Skeletal muscle cell (primary cell): ENCODE results near the gene GTF2IRD2.
"Not testable (repeated sequence)": the region's sequence is repeated elsewhere in the genome, so short reads cannot be mapped to it uniquely, and the experiment has no call there.

Experiments
- DNase-seq: peaks from one replicate; pipeline ENCODE4 v3.0.0-alpha.2; 2010; ENCODE audit warnings: low read depth
- H3K4me3 ChIP-seq: 2 replicates; pipeline ENCODE4 v1.5.1; 2011; ENCODE audit warnings: low read depth, mild to moderate bottlenecking, control low read depth, low read length, moderate library complexity

The GTF2IRD2 gene

DNA sequence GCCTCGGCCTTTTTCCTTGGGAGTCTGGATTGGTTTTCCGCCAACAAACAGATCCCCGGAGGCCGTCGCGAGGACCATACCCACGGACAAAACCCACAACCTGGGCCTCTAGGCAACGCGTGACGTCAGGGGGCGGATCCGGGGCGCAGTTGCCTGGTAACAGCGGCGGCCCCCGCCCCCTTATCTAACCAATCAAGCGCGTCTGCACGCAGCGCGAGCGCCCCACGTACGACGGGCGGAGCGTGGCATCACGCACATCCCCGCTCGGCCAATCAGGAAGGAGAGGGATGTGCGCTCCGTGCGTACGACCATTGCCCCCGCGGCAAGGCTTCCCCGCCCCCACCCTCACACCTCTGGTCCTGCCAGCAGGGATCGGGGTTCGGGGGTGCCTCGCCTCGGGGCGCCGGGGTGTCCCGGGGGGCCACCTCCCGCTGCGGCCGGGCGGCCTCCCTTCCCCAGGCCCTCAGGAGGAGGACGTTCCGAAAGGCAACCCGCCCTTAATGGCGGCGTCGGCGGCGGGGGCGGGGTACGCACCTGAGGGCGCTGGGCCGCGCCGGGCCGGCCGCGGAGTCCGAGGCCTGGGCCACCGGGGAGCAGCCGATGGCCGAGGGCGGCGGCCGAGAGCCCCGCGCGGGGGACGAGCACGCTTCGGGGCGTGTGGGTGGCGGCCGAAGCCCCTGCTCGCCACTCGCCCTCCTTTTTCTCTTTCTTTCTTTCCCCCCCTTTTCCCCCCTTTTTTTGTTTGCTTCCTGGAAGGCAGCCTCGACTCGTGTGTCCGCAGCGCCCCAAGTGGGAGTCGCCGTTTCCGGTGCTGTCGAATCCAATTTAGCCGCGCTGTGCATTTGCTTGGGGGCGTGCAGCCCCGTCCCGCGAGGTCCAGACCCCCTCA, at the start of gene GTF2IRD2:
TSS of gene GTF2IRD2 (minus strand) at position 773 of the 889 bp plus-strand sequence. CDS start 15,227 bp downstream, outside the sequence.
- not testable (repeated sequence) for DNase-seq
- peak within 1 kb of the TSS; percentile 18 for H3K4me3 ChIP-seq

- not testable (repeated sequence) for DNase-seq
- H3K4me3 ChIP-seq = peak overlapping the region; percentile 55
Observed at GRCh38 chr7:74890158-74891123, 39.0 kb upstream of the GTF2IRD2 start.

DNA sequence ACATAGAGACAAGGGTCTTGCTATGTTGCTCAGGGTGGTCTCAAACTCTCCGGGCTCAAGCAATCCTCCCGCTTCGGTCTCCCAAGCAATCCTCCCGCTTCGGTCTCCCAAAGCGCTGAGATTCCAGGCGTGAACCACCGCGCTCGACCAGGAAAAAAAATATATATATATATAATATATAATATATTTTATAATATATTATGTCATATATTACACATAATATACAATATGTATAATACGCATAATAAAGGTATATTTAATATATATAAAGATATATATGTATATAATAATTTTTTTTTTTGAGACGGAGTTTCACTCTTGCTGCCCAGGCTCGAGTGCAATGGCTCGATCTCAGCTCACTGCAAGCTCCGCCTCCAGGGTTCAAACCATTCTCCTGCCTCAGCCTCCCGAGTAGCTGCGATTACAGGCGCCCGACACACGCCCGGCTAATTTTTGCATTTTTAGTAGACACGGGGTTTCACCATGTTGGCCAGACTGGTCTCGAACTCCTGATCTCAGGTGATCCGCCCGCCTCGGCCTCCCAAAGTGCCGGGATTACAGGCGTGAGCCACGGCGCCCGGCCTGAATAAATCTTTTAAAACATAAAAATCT, 38.2 kb upstream of the GTF2IRD2 start:
- DNase-seq = not testable (repeated sequence)
- H3K4me3 ChIP-seq = peak overlapping the region; percentile 15

DNA sequence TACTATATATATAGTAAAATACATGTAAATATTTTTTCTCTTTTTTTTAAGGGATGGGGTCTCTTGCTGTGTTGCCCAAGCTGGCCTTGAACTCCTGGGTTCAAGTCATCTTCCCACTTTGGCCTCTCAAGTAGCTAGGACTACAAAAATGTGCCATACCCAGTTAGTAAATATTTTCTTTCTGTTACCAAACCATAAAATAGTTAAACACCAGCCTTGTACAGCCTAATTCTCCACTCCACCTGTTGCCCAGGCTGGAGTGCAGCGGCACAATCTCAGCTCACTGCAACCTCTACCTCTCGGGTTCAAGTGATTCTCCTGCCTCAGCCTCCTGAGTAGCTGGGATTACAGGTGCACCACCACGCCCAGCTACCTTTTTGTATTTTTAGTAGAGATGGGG, 33.9 kb upstream of the GTF2IRD2 start:
- not testable (repeated sequence) for H3K4me3 ChIP-seq, DNase-seq

GRCh38 chr7:74882110-74882509, 30.7 kb upstream of the GTF2IRD2 start:
- not testable (repeated sequence) for H3K4me3 ChIP-seq, DNase-seq

DNA sequence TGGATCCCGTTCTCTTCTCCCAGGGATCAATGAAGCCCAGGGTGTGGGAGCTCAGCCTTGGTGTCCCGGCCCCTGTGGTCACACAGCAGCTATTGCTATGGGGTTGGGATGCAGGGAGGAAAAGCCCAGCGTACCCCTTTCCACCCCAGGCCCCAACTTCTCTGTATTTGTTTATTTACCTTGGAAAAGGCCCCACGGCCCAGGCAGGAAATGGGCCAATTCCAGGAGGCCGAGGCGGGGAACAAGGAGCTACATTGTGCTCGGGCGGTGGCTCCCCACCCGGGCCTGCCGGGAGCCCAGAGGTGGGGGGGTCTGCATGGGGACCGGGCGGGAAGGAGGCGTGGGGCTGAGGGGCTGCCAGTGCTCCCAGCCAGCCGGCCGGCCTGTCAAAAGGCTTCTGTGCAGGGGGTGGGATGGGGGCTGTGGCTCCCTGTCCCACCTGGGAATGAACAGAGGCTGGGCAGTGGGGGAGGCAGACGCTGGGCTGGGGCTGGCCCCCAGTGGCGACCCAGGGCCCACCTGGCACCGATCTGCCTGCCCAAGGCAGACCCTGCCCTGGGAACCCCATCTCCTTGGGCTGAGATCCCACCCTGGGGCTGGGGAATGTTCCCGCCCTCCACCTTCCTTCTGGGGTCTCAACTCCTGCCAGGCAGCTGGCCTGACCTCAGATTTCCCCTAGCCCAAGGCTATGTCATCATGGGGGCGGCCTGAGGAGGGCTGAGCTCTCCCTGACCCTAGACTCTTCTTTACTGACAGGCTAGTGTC, 23.5 kb upstream of the GTF2IRD2 start:
- DNase-seq, H3K4me3 ChIP-seq: not testable (repeated sequence)

GRCh38 chr7:74874104-74874747, 22.8 kb upstream of the GTF2IRD2 start:
- DNase-seq, H3K4me3 ChIP-seq: not testable (repeated sequence)

DNA sequence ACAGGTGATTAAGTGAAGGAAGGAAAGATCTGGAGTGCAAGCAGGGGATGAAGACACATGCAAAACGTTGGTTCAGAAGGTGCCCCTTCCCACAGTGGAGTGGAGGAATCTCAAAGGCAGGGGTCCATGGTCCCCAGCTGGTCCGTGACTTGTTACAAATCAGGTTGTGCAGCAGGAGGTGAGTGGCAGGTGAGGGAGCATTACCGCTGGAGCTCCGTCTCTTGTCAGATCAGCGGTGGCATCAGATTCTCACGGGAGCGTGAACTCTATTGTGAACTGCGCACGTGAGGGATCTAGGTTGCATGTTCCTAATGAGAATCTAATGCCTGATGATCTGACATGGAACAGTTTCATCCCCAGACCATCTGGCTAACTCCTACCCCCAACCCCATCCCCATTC, 21.1 kb upstream of the GTF2IRD2 start:
- not testable (repeated sequence) for H3K4me3 ChIP-seq, DNase-seq

DNA sequence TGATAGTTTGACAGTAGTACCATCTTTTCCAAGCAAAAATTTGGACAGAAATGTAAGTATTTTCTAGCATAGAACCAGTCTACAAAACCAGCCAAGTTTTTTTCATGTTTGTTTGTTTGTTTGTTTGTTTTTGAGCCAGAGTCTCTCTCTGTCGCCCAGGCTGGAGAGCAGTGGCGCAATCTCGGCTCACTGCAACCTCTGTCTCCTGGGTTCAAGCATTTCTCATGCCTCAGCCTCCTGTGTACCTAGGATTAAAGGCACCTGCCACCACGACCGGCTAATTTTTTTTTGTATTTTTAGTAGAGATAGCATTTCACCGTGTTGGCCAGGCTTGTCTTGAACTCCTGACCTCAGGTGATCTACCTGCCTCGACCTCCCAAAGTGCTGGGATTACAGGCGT, 14.4 kb upstream of the GTF2IRD2 start:
- not testable (repeated sequence) for H3K4me3 ChIP-seq, DNase-seq

DNA sequence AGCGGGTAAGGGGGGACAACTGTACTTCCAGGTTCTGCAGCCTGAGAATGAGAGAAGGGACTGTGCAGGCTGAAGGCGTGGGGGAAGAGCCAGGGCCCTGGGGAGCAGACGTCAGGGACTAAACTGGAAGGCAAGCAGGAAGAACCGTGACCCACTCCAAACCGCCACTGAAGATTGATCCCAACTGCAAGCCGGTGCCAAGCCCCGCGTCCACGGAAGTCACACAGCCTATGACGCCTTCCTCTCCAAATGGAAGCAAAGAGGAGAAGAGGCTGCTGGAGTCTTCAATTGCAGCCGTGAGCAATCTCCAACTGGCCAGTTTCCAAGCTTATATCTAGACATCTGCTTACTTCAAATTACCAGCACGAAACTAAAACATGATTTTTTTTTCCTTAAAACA, 1.6 kb downstream of the GTF2IRD2 start:
- DNase-seq, H3K4me3 ChIP-seq: not testable (repeated sequence)

DNA sequence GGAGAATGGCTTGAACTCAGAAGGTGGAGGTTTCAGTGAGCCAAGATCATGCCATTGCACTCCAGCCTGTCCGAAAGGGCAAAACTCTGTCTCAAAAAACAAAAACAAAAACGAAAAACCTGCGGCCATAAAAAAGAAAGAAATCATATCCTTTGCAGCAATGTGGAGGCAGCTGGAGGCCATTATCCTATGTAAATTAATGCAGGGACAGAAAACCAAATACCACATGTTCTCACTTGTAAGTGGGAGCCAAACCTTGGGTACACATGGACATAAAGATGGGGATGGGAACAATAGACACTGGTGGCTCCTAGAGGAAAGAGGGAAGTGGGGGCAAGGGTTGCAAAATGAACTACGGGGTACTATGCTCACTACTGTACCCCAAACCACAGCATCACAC, 21.0 kb downstream of the GTF2IRD2 start:
- DNase-seq, H3K4me3 ChIP-seq: not testable (repeated sequence)

DNA sequence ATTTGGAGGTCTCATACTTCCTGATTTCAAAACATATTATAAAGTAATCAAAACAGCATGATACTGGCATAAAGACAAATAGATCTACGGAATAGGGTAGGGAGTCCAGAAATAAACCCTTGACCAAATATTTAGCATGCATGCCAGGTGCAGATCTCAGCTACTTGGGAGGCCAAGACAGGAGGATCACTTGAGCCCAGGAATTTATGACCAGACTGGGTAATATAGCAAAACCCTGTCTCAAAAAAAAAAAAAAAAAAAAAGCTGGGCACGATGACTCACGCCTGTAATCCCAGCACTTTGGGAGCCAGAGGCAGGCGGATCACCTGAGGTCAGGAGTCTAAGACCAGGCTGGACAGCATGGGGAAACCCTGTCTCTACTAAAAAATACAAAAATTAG, 21.4 kb downstream of the GTF2IRD2 start:
- not testable (repeated sequence) for DNase-seq, H3K4me3 ChIP-seq

DNA sequence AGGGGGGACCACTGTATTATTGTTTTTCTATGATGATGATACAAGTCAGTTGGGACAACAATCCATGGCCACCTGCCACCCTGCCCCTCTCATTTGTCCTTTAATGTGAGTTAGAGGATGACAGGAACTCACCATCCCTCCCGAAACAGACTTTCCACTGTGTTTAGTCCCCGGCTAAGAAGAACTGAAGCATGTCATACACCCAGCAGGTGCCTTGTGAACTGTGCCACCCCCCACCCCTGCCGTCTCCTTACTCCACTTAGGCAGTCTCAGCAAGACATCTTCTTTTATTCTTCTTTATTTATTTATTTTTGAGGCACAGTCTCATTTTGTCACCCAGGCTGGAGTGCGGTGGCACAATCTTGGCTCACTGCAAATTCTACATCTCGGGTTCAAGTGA, 30.1 kb downstream of the GTF2IRD2 start:
- not testable (repeated sequence) for DNase-seq, H3K4me3 ChIP-seq

DNA sequence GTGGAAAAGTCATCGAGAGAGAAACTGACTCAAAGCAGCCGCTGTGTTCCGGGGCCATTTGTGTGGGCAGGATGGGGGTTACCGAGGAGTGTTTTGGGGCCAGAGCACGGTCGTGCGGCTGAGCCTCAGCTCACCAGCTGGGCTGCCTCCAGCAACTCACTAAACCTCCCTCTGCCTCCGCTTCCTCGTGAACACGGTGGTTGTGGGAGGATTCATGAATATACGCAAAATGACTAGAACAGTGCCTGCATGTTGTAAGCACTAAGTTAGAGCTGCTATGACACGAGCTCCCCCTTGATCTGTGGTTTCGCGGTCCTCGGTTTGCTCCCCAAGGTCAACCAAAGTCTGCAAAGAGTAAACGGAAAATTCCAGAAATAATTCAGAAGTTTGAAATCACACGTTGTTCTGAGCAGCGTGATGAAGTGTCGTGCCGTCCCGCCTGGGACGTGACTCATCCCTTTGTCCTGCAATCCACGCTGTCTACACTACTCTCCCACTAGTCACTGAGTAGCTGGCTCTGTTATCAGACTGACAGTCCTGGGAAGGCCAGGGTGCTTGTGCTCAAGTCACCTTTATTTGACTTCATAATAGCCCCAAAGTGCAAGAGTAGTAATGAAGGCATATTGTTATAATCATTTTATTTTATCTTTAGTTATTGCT, 31.1 kb downstream of the GTF2IRD2 start:
- not testable (repeated sequence) for DNase-seq, H3K4me3 ChIP-seq

DNA sequence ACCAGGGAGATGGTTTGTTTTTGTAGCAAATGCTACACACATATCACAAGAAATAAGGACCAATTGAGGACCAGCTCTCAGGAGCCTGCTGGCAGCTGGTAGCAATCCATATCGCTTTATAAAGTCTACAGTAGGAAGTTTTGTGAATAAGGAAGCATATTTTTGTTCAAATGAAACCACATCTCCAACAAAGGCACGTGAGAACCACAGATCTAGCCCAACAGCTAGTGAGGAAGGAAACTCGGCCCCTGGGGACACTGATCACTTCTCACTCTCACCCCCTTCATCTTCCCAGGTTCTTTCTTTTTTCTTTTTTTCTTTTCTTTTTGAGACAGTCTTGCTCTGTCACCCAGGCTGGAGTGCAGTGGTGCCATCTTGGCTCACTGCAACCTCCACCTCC, 35.5 kb downstream of the GTF2IRD2 start:
- H3K4me3 ChIP-seq, DNase-seq: not testable (repeated sequence)

GRCh38 chr7:74798644-74799043, 52.8 kb downstream of the GTF2IRD2 start:
- DNase-seq, H3K4me3 ChIP-seq: not testable (repeated sequence)

DNA sequence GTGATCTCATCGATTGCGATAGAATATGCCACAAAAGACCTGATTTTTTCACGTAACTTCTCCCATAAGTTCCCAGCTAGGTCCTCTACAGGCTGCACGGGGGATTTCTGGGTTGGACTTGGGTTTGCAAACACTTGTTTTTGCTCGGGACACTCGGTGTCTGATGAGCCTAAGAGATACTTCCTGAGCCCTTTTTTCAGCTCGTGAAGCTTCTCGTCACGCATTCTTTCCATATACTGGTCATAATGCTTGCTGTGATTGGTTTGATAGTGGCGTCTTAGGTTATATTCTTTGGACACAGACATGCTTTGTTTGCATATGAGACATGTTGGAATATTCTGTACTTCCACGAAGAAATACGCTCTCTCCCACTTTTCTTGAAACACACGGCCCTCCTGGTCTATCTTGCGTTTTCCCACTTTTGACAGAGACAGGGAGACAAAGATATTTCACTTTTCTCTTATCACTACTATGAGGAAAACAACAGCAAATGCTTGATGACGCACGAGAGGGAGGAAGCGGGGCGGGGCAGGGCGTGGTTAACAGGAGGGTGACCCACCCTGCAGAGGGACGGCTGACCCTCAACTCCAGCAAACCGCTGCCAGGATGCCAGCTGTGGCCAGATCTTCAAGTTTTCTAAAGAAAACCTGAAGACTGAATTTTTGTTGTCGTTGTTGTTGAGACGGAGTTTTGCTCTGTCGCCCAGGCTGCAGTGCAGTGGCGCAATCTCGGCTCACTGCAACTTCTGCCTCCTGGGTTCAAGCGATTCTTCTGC, 53.4 kb downstream of the GTF2IRD2 start:
- not testable (repeated sequence) for DNase-seq, H3K4me3 ChIP-seq
